Activated naive CD4-positive, alpha-beta T cell treated with anti-CD3 and anti-CD28 coated beads for 36 hours (primary cell): ENCODE results near the gene ATP7B. TPM values are rescaled to one million over a fixed set of nuclear protein-coding genes. Genes with fewer than 3 reads are reported as not detected.
"Not testable (repeated sequence)": the region's sequence is repeated elsewhere in the genome, so short reads cannot be mapped to it uniquely, and the experiment has no call there.

ENCODE experiments used
- CTCF ChIA-PET: fragments of 350-600 bp; sonication (Branson Sonifier 250); formaldehyde crosslinking; loops from one replicate; lab custom pipeline; 2021; ENCODE audit warnings: antibody characterized with exemption; lab: Charles Lee
- DNase-seq: peaks from one replicate; pipeline ENCODE4 v3.0.0-alpha.2; 2020
- H3K27ac Mint-ChIP-seq: one replicate; pipeline ENCODE4 v1.8.0; 2021; ENCODE audit warnings: mild to moderate bottlenecking, mixed read lengths
- H3K27me3 Mint-ChIP-seq: one replicate; pipeline ENCODE4 v1.8.0; 2021; ENCODE audit warnings: low read depth, mixed read lengths
- H3K36me3 Mint-ChIP-seq: one replicate; pipeline ENCODE4 v1.8.0; 2021; ENCODE audit warnings: low read depth, mixed read lengths
- H3K4me1 Mint-ChIP-seq: one replicate; pipeline ENCODE4 v1.8.0; 2021; ENCODE audit warnings: low read depth, mixed read lengths
- H3K4me3 Mint-ChIP-seq: one replicate; pipeline ENCODE4 v1.8.0; 2021; ENCODE audit warnings: mild to moderate bottlenecking, moderate library complexity, mixed read lengths
- H3K9me3 Mint-ChIP-seq: one replicate; pipeline ENCODE4 v1.8.0; 2021; ENCODE audit warnings: mixed read lengths
- intact Hi-C: fragments of 100-400 bp; cut with micrococcal nuclease; formaldehyde crosslinking; loops from one replicate; pipeline ENCODE4 v1.15.1; 2023
- total RNA-seq, 2 experiments: library from RNA; stranded (reverse); gene quantifications; one replicate each; pipeline ENCODE4 v1.2.3, GENCODE V29; 2021

Gene ATP7B
- under 1 TPM; 0.69 to 0.74 TPM for total RNA-seq

DNA sequence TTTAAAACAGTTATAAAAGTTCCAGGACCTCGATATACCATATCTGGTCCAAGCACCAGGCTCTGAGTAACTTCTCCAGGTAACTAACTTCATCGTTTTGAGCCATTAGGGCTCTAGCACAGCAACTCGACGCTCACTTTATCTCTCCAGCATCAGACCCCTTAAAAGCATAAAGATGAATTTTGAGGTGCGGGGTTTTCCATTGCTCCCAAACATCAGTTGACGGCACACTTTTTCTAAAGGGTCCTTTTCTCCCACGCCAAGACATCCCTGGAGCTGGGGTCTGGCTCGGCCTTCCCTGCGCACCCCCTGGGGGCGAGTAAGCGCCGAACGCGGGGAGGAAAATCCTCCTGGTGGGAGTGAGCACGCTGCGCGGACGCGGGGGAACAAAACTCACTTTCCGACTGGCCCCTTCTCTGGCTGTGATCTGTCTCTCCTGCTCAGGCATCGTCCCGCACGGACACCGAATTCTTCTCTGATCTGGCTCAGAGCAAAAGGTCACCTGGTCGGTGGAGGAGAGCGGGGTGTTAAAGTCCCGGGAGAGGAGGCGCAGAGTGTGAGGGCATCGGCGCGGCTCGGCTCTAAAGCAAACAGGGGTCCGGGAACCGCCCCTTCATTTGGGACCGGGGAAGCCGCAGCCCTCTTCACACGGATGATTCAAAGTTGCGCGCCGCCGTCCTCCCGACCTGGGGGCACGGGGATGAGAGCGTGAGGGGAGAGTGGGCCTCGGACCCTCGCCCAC lies at the start of gene ATP7B:
Gene ATP7B (minus strand): TSS at position 561 of the 742 bp plus-strand sequence. CDS start 113 bp downstream, at position 448.
- Mint-ChIP-seq H3K4me1 (peaks cover 9% of the 10 kb centered on the region), H3K36me3 (peaks cover 5% of the 10 kb centered on the region), H3K9me3 (no peaks in the 10 kb centered on the region), H3K27ac (peak within 1 kb of the TSS; percentile 85), H3K4me3 (peak within 1 kb of the TSS; percentile 98), H3K27me3 (peaks cover 13% of the 10 kb centered on the region)
- peak; percentile 25 for DNase-seq
- CTCF ChIA-PET: interaction anchor here (1.0 to 2.4 kb wide), 2 partner anchors 117 to 149 kb away, joined by 3 to 13 read pairs; partner anchors contain the start of gene NEK3
- intact Hi-C loops: loop anchor here (5.0 kb wide), 2 partner anchors 114 to 641 kb away; partner anchors contain the start of gene SUGT1

DNA sequence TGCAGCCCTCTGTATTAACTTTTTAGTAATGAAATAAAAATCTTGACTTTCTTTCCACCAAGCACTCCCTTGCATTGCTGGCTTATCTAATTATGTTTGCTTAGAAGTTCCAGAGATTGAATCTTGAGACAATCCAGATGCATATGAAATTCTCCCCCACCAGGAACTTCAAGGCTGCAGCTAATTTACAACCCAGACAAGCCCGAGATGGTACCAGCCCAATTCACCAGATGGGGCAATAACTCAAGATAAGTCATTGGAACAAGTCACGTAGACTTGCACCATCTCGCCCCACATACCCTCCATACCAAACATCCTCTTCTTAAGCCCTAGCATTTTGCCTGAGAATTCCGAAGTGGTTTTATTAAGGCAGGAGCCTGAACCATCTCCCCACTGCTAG lies 42.2 kb upstream of the ATP7B start:
- DNase-seq: no peak
- no peaks in the 10 kb centered on the region for H3K4me1 Mint-ChIP-seq
- H3K27me3 Mint-ChIP-seq: no peaks in the 10 kb centered on the region
- H3K9me3 Mint-ChIP-seq: peaks cover 17% of the 10 kb centered on the region
- no peak overlapping the region for H3K27ac Mint-ChIP-seq
- intact Hi-C loops: no loop called here
- CTCF ChIA-PET: no interaction called here
- H3K36me3 Mint-ChIP-seq: peaks cover 1% of the 10 kb centered on the region
- H3K4me3 Mint-ChIP-seq: no peak overlapping the region

DNA sequence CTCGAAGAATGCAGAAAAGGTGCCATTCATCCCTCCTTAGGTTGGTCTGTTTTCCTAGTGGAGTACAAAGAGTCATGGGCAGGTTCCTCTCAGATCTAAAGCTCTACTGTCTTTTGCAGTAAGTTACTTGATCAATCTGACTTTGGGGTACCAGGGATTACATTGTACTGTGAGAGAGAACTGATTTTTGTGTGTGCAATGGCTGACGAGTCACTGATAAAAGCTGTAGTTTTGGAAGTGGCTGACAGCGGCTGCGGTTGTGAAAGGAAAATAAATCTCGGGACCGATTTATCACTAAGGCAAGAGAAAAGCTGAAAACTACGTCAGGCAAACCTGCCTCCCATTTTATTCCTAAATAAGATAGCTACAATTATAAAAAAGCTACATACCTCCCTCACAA lies 40.1 kb upstream of the ATP7B start:
- Mint-ChIP-seq H3K36me3 (peaks cover 1% of the 10 kb centered on the region), H3K4me3 (no peak overlapping the region), H3K4me1 (no peaks in the 10 kb centered on the region), H3K27ac (no peak overlapping the region), H3K9me3 (peaks cover 17% of the 10 kb centered on the region), H3K27me3 (no peaks in the 10 kb centered on the region)
- DNase-seq: no peak
- CTCF ChIA-PET: interaction anchor here (0.7 kb wide), 1 partner anchor 74 kb away, joined by 3 read pairs; no protein-coding TSS in a partner anchor
- intact Hi-C loops: no loop called here

DNA sequence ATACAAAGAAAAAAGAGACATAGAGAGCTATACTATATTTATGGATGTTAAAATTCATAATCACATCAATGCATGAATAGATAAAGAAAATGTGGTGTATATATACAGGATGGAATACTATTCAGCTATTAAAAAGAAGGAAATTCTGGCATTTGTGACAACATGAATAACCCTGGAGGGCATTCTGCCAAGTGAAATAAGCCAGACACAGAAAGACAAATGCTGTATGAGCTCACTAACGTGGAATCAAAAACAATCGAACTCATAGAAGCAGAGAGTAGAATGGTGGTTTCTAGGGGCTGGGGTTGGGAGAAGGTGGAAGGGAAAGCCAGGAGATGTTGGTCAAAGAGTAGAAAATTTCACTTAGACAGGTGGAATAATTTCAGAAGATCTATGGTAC lies 37.3 kb upstream of the ATP7B start:
- intact Hi-C loops: no loop called here
- no peak for DNase-seq

DNA sequence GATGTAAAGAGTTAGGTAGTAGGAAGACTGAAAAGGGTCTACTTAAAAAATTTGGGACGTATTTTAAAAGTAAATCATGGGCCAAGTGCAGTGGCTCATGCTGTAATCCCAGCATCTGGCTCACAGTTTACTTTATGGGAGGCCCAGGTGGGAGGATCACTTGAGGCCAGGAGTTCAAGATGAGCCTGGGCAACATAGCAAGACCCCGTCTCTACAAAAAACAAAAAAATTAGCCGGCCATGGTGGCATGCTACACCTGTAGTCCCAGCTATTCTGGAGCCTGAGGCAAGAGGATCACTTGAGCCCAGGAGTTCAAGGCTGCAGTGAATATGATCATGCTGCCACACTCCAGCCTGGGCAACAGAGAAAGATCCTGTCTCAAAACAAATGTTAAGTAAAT lies 36.2 kb upstream of the ATP7B start:
- Mint-ChIP-seq H3K4me1 (no peaks in the 10 kb centered on the region), H3K27me3 (no peaks in the 10 kb centered on the region), H3K9me3 (peaks cover 13% of the 10 kb centered on the region), H3K4me3 (no peak overlapping the region), H3K27ac (no peak overlapping the region), H3K36me3 (peaks cover 4% of the 10 kb centered on the region)
- intact Hi-C loops: no loop called here
- CTCF ChIA-PET: interaction anchor here (0.7 kb wide), 1 partner anchor 14 kb away, joined by 4 read pairs; no protein-coding TSS in a partner anchor
- DNase-seq: no peak

More for the DNA sequence above, 37.3 kb upstream of the ATP7B start:
- H3K27me3 Mint-ChIP-seq: no peaks in the 10 kb centered on the region
- CTCF ChIA-PET: no interaction called here
- H3K36me3 Mint-ChIP-seq: peaks cover 4% of the 10 kb centered on the region
- no peak overlapping the region for H3K27ac Mint-ChIP-seq
- H3K9me3 Mint-ChIP-seq: peaks cover 13% of the 10 kb centered on the region
- no peaks in the 10 kb centered on the region for H3K4me1 Mint-ChIP-seq
- H3K4me3 Mint-ChIP-seq: no peak overlapping the region

DNA sequence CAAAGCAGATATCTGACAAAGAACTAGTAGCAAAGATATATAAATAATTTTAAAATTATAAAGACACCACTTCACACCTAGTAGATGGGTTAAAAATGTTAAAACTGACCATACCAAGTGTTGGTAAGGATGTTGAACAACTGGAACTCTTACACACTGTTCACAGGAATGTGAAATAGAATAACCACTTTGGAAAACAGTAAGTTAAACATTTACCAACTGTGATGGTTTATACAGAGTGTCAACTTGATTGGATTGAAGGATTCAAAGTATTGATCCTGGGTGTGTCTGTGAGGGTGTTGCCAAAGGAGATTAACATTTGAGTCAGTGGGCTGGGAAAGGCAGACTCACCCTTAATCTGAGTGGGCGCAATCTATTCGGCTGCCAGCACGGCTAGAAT lies 32.4 kb upstream of the ATP7B start:
- H3K36me3 Mint-ChIP-seq: peaks cover 4% of the 10 kb centered on the region
- peaks cover 6% of the 10 kb centered on the region for H3K9me3 Mint-ChIP-seq
- no peak overlapping the region for H3K4me3 Mint-ChIP-seq
- CTCF ChIA-PET: no interaction called here
- H3K27me3 Mint-ChIP-seq: no peaks in the 10 kb centered on the region
- H3K4me1 Mint-ChIP-seq: no peaks in the 10 kb centered on the region
- no peak for DNase-seq
- intact Hi-C loops: no loop called here
- no peak overlapping the region for H3K27ac Mint-ChIP-seq

DNA sequence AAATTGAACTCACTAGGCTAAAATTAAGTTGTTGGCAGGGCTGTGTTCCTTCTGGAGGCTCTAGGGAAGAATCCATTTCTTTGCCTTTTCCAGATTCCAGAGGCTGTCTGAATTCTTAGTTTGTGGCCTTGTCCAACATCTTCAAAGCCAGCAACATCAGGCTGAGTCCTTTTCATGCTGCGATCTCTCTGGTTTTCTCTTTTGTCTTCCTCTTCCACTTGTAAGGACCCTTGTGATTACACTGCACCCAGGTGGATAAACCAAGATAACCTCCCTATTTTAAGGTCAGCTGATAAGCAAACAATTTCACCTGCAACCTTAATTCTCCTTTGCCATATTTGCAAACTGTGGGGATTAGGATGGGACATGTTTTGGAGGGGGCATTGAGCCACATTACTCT lies 24.8 kb upstream of the ATP7B start:
- no peaks in the 10 kb centered on the region for H3K27me3 Mint-ChIP-seq
- no peak overlapping the region for H3K4me3 Mint-ChIP-seq
- H3K9me3 Mint-ChIP-seq: peaks cover 6% of the 10 kb centered on the region
- no peak overlapping the region for H3K27ac Mint-ChIP-seq
- H3K36me3 Mint-ChIP-seq: peaks cover 12% of the 10 kb centered on the region
- CTCF ChIA-PET: no interaction called here
- H3K4me1 Mint-ChIP-seq: no peaks in the 10 kb centered on the region
- no peak for DNase-seq
- intact Hi-C loops: no loop called here

DNA sequence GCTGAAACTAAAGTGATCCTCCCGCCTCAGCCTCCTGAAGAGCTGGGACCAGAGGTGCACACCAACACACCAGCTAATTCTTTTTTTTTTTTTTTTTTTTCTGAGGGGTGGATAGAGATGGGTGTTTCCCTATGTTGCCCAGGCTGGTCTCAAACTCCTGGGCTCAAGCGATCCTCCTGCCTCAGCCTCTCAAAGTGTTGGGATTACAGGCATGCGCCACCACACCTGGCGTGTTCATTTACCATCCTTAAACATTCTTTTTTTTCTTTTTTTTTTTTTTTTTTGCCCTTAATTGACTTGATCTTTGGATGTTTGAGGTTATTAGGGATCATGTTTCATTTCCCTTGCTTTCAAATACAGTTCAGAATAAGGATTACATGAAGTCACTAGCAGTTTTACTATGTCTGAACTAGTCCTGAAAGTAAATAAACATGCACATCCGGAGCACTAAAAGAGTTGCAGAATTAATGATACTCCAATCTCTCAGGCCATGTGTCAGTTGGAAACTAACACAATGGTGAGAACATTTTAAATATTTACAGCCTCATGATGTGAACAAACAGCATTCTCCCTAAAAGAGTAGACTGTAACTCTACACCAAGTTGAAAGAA lies 23.5 kb upstream of the ATP7B start:
- no peak for DNase-seq
- Mint-ChIP-seq H3K36me3 (peaks cover 19% of the 10 kb centered on the region), H3K27ac (no peak overlapping the region), H3K4me3 (no peak overlapping the region), H3K27me3 (no peaks in the 10 kb centered on the region), H3K9me3 (peaks cover 9% of the 10 kb centered on the region), H3K4me1 (no peaks in the 10 kb centered on the region)
- CTCF ChIA-PET: interaction anchor here (0.6 to 1.1 kb wide), 2 partner anchors 32 to 98 kb away, joined by 3 read pairs; no protein-coding TSS in a partner anchor
- intact Hi-C loops: no loop called here

DNA sequence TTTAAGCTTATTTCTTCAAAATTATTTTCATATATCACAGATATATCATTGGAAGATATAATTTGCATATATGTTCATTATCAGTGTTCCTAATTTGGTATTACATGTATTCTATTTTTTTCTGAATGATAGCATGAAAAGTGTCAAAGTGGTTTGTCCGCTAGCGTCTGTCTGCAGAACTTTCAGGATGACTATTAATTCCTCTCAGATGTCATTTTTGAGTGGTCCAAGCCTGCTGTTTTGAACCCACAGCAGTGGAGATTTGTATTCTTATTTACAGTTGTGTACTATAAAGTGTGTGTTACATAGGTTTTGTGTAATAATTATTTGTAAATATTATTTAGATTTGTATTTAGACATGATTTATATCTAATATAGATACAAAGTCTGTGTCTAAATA lies 21.8 kb upstream of the ATP7B start:
- no peaks in the 10 kb centered on the region for H3K27me3 Mint-ChIP-seq
- CTCF ChIA-PET: interaction anchor here (0.8 to 1.3 kb wide), 2 partner anchors 12 to 137 kb away, joined by 3 read pairs; no protein-coding TSS in a partner anchor
- H3K9me3 Mint-ChIP-seq: peaks cover 14% of the 10 kb centered on the region
- no peak overlapping the region for H3K4me3 Mint-ChIP-seq
- H3K27ac Mint-ChIP-seq: no peak overlapping the region
- H3K4me1 Mint-ChIP-seq: no peaks in the 10 kb centered on the region
- no peak for DNase-seq
- intact Hi-C loops: no loop called here
- peaks cover 31% of the 10 kb centered on the region for H3K36me3 Mint-ChIP-seq

DNA sequence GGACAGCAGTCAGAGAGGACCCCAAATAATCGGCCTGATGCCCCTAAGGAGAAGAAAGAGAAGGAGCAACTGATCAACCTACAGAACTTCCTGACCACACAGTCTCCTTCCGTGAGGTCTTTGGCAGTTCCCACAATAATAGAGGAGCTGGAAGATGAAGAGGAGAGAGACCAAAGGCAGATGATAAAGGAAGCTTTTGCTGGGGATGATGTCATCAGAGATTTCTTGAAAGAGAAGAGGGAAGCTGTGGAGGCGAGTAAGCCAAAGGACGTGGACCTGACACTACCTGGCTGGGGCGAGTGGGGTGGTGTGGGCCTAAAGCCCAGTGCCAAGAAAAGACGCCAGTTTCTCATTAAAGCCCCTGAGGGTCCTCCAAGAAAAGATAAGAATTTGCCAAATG lies 19.2 kb upstream of the ATP7B start:
- H3K36me3 Mint-ChIP-seq: peaks cover 55% of the 10 kb centered on the region
- H3K4me3 Mint-ChIP-seq, intact Hi-C loops, H3K27ac Mint-ChIP-seq, DNase-seq, CTCF ChIA-PET, H3K27me3 Mint-ChIP-seq: not testable (repeated sequence)
- peaks cover 28% of the 10 kb centered on the region for H3K9me3 Mint-ChIP-seq
- H3K4me1 Mint-ChIP-seq: peaks cover 11% of the 10 kb centered on the region

DNA sequence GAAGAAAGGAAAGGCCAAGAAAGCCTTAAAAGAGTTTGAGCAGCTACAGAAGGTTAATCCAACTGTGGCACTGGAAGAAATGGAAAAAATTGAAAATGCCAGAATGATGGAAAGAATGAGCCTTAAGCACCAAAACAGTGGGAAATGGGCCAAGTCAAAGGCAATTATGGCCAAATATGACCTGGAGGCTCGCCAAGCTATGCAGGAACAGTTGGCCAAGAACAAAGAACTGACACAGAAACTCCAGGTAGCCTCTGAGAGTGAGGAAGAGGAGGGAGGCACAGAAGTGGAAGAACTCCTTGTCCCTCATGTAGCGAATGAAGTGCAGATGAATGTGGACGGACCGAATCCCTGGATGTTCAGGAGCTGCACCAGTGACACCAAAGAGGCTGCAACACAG lies 18.3 kb upstream of the ATP7B start:
- H3K9me3 Mint-ChIP-seq: peaks cover 28% of the 10 kb centered on the region
- H3K27me3 Mint-ChIP-seq: no peaks in the 10 kb centered on the region
- H3K36me3 Mint-ChIP-seq: peaks cover 62% of the 10 kb centered on the region
- no peak overlapping the region for H3K27ac Mint-ChIP-seq
- peaks cover 11% of the 10 kb centered on the region for H3K4me1 Mint-ChIP-seq
- intact Hi-C loops: no loop called here
- CTCF ChIA-PET: no interaction called here
- DNase-seq: no peak
- no peak overlapping the region for H3K4me3 Mint-ChIP-seq

DNA sequence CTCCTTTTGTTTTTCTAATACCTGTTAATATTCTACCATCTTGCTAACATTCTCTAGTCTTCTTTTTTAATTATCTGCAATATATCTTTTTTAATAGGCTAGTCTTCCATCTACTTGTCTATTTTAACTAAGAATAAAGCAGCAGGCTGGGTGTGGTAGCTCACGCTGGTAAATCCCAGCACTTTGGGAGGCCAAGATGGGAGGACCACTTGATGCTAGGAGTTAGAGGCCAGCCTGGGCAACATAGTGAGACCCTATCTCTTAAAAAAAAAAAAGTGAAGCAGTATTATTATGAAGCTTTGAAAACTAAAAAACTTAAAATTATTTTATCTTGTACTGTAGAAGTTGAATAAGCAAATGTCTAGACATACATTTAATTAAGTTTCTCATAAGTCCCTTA lies 16.6 kb upstream of the ATP7B start:
- Mint-ChIP-seq H3K9me3 (peaks cover 28% of the 10 kb centered on the region), H3K4me1 (peaks cover 11% of the 10 kb centered on the region), H3K27ac (no peak overlapping the region), H3K36me3 (peaks cover 73% of the 10 kb centered on the region), H3K27me3 (no peaks in the 10 kb centered on the region), H3K4me3 (no peak overlapping the region)
- intact Hi-C loops: no loop called here
- CTCF ChIA-PET: no interaction called here
- DNase-seq: no peak
